NOMO-1 treated with DMSO at 0.1 percent for 48 hours (cell line): ENCODE results near the gene TIMP3.
"Not testable (repeated sequence)": the region's sequence is repeated elsewhere in the genome, so short reads cannot be mapped to it uniquely, and the experiment has no call there.

Experiments
- DNase-seq: peaks from one replicate; lab custom pipeline; 2025; ENCODE audit not compliant: unreplicated experiment; lab: John Stamatoyannopoulos, UW

TIMP3 gene

GRCh38 chr22:32852395-32853251 is 51.1 kb downstream of the TIMP3 start:
- no peak for DNase-seq

- DNase-seq, result no peak
These were observed 52.2 kb downstream of the TIMP3 start for GRCh38 chr22:32853662-32854061.

- DNase-seq, result no peak
These were observed 52.9 kb downstream of the TIMP3 start for GRCh38 chr22:32854351-32854804.

- DNase-seq, result no peak
These were observed 53.7 kb downstream of the TIMP3 start for GRCh38 chr22:32855045-32855756.

GRCh38 chr22:32858121-32858703 is 56.7 kb downstream of the TIMP3 start:
- no peak for DNase-seq

GRCh38 chr22:32858957-32859356 is 57.5 kb downstream of the TIMP3 start:
- DNase-seq, result no peak

GRCh38 chr22:32859743-32860142 is 58.2 kb downstream of the TIMP3 start:
- DNase-seq, result no peak

GRCh38 chr22:32861330-32861729 is 59.8 kb downstream of the TIMP3 start:
- peak; percentile 10 for DNase-seq

- DNase-seq, result no peak
These were observed 60.6 kb downstream of the TIMP3 start for GRCh38 chr22:32862083-32862482.

GRCh38 chr22:32862936-32863661 is 61.6 kb downstream of the TIMP3 start:
- DNase-seq, result no peak

- DNase-seq, result no peak
These were observed 62.5 kb downstream of the TIMP3 start for GRCh38 chr22:32864041-32864440.

- DNase-seq, result no peak
These were observed 63.1 kb downstream of the TIMP3 start for GRCh38 chr22:32864596-32864995.

- DNase-seq, result no peak
These were observed 65.4 kb downstream of the TIMP3 start for GRCh38 chr22:32866953-32867352.

- DNase-seq, result no peak
These were observed 67.4 kb downstream of the TIMP3 start for GRCh38 chr22:32868946-32869345.

- no peak for DNase-seq
These were observed 69.0 kb downstream of the TIMP3 start for GRCh38 chr22:32870474-32870873.

- not testable (repeated sequence) for DNase-seq
These were observed 72.1 kb downstream of the TIMP3 start for GRCh38 chr22:32873604-32874003.

GRCh38 chr22:32874385-32874784 is 72.9 kb downstream of the TIMP3 start:
- no peak for DNase-seq

- DNase-seq, result no peak
These were observed 73.5 kb downstream of the TIMP3 start for GRCh38 chr22:32874976-32875375.

GRCh38 chr22:32876516-32876915 is 75.0 kb downstream of the TIMP3 start:
- no peak for DNase-seq

GRCh38 chr22:32877196-32877595 is 75.7 kb downstream of the TIMP3 start:
- DNase-seq, result no peak

GRCh38 chr22:32879550-32879949 is 78.0 kb downstream of the TIMP3 start:
- no peak for DNase-seq
